Measurements from ENCODE around the gene MRTO4. TPM values are rescaled to one million over a fixed set of nuclear protein-coding genes. Genes with fewer than 3 reads are reported as not detected.

Gene MRTO4
- total and polyA plus RNA-seq, 8 donors: 17.6 to 34.6 (median 30.9) TPM

DNA sequence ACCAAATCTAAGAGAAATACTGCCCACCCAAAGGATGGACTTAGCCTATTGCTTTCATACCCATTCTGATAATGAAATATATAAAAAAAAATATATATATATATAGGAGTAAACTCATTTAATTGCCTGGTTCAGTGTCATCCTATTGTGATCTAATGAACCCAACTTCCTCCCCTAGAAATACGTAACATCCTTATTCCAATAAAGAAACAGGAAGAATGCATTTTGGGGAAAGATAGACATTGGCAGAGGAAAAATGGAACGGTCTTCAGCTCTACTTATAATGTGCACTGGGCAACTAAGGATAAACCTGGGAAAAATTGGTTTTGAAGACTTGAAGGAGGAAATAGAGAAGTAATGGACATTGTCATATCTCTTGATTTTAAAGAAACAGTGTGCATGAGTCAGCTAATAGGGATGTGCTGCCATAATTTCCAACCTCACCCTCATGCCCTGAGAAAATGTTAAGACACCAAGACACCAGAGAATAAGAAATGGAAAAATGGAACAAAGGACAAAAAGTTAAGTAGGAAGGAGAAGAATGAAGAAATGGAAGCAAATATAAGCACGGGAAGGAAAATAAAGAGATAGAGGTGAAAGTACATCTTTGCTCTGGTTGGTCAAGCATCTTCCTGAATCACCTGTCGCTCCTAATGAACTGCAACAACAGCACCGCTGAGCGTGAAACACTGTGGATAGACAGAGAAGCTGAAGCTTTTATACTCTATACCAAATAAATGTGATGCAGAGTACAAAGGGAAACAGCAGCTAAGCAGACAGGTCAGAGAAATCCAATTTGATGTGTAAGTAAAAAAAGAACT, 46.9 kb upstream of the MRTO4 start:
- TF ChIP-seq, protein P1, sequence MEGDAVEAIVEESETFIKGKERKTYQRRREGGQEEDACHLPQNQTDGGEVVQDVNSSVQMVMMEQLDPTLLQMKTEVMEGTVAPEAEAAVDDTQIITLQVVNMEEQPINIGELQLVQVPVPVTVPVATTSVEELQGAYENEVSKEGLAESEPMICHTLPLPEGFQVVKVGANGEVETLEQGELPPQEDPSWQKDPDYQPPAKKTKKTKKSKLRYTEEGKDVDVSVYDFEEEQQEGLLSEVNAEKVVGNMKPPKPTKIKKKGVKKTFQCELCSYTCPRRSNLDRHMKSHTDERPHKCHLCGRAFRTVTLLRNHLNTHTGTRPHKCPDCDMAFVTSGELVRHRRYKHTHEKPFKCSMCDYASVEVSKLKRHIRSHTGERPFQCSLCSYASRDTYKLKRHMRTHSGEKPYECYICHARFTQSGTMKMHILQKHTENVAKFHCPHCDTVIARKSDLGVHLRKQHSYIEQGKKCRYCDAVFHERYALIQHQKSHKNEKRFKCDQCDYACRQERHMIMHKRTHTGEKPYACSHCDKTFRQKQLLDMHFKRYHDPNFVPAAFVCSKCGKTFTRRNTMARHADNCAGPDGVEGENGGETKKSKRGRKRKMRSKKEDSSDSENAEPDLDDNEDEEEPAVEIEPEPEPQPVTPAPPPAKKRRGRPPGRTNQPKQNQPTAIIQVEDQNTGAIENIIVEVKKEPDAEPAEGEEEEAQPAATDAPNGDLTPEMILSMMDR (IDR thresholded peaks at IDR 0.05): no peak
- H3K36me3 ChIP-seq: peaks cover 0 to 24% of the 10 kb centered on the region in 2 donors
- intact Hi-C loops (cut with DNase I): no loop called here
- ATAC-seq (no peak), DNase-seq (no peak)
- H3K27me3 ChIP-seq: no peaks in the 10 kb centered on the region
- H3K4me3 ChIP-seq: no peak overlapping the region
- peaks cover 0 to 68% of the 10 kb centered on the region in 2 donors for H3K4me1 ChIP-seq
- H3K9me3 ChIP-seq: no peaks in the 10 kb centered on the region
- peak overlapping the region in 1 of 2 donors; percentile 42 for H3K27ac ChIP-seq

GRCh38 chr1:19205403-19205802, 46.2 kb upstream of the MRTO4 start:
- intact Hi-C loops (cut with DNase I): no loop called here
- Histone ChIP-seq H3K9me3 (no peaks in the 10 kb centered on the region), H3K4me3 (no peak overlapping the region), H3K4me1 (peaks cover 0 to 68% of the 10 kb centered on the region in 2 donors), H3K27ac (peak overlapping the region in 1 of 2 donors; percentile 42), H3K36me3 (peaks cover 0 to 16% of the 10 kb centered on the region in 2 donors), H3K27me3 (no peaks in the 10 kb centered on the region)
- no peak for ATAC-seq
- DNase-seq: no peak
- TF ChIP-seq, protein P1 (IDR thresholded peaks at IDR 0.05): no peak

GRCh38 chr1:19205845-19206244, 45.8 kb upstream of the MRTO4 start:
- no peaks in the 10 kb centered on the region for H3K27me3 ChIP-seq
- intact Hi-C loops (cut with DNase I): no loop called here
- TF ChIP-seq, protein P1 (IDR thresholded peaks at IDR 0.05): no peak
- peaks cover under 1 to 72% of the 10 kb centered on the region in 2 donors for H3K4me1 ChIP-seq
- ATAC-seq (no peak), DNase-seq (no peak)
- H3K27ac ChIP-seq: no peak overlapping the region
- H3K36me3 ChIP-seq: peaks cover 0 to 12% of the 10 kb centered on the region in 2 donors
- no peak overlapping the region for H3K4me3 ChIP-seq
- no peaks in the 10 kb centered on the region for H3K9me3 ChIP-seq

- DNase-seq: no peak
- Histone ChIP-seq H3K27me3 (no peaks in the 10 kb centered on the region), H3K4me1 (peaks cover 9 to 83% of the 10 kb centered on the region in 2 donors), H3K9me3 (no peaks in the 10 kb centered on the region), H3K27ac (no peak overlapping the region), H3K36me3 (peaks cover 0 to under 1% of the 10 kb centered on the region in 2 donors), H3K4me3 (no peak overlapping the region)
- ATAC-seq: no peak
- intact Hi-C loops (cut with DNase I): no loop called here
- TF ChIP-seq, protein P1 (IDR thresholded peaks at IDR 0.05): no peak
Measured at GRCh38 chr1:19206947-19207346, 44.7 kb upstream of the MRTO4 start.

- Histone ChIP-seq H3K4me3 (peak overlapping the region; percentile 90 to 95), H3K4me1 (peaks cover 9 to 82% of the 10 kb centered on the region in 2 donors), H3K27me3 (no peaks in the 10 kb centered on the region), H3K36me3 (peaks cover 0 to 2% of the 10 kb centered on the region in 2 donors), H3K9me3 (no peaks in the 10 kb centered on the region), H3K27ac (peak overlapping the region; percentile 91 to 97)
- TF ChIP-seq, protein P1 (IDR thresholded peaks at IDR 0.05): no peak
- ATAC-seq (no peak), DNase-seq (no peak)
- intact Hi-C loops (cut with DNase I): no loop called here
Measured at GRCh38 chr1:19208710-19209438, 42.7 kb upstream of the MRTO4 start.

Data from left lung (tissue), 10 donors.